NCI-H2171 treated with DMSO at 0.1 percent for 48 hours (cell line): ENCODE results near the gene ACER3.
"Not testable (repeated sequence)": the region's sequence is repeated elsewhere in the genome, so short reads cannot be mapped to it uniquely, and the experiment has no call there.

Experiments
- DNase-seq: peaks from one replicate; lab custom pipeline; 2025; lab: John Stamatoyannopoulos, UW

Gene ACER3

GRCh38 chr11:76995081-76995576 lies 134.4 kb downstream of the ACER3 start:
- no peak for DNase-seq

- DNase-seq = no peak
Measured at GRCh38 chr11:76997512-76997911, 136.8 kb downstream of the ACER3 start.

GRCh38 chr11:76999597-76999996 lies 138.9 kb downstream of the ACER3 start:
- DNase-seq = no peak

GRCh38 chr11:77001613-77002012 lies 140.9 kb downstream of the ACER3 start:
- no peak for DNase-seq

GRCh38 chr11:77002776-77003175 lies 142.1 kb downstream of the ACER3 start:
- DNase-seq = no peak

GRCh38 chr11:77003963-77004362 lies 143.2 kb downstream of the ACER3 start:
- no peak for DNase-seq

GRCh38 chr11:77009533-77010160 lies 148.9 kb downstream of the ACER3 start:
- no peak for DNase-seq

GRCh38 chr11:77014669-77015068 lies 154.0 kb downstream of the ACER3 start:
- DNase-seq = no peak

- not testable (repeated sequence) for DNase-seq
Measured at GRCh38 chr11:77018396-77018924, 157.7 kb downstream of the ACER3 start.

GRCh38 chr11:77019976-77020595 lies 159.4 kb downstream of the ACER3 start:
- DNase-seq = no peak

- DNase-seq = no peak
Measured at GRCh38 chr11:77020734-77021133, 160.0 kb downstream of the ACER3 start.

- DNase-seq = no peak
Measured at GRCh38 chr11:77024745-77025144, 164.0 kb downstream of the ACER3 start.

GRCh38 chr11:77026221-77026620 lies 165.5 kb downstream of the ACER3 start:
- no peak for DNase-seq

GRCh38 chr11:77026743-77027142 lies 166.0 kb downstream of the ACER3 start:
- DNase-seq = peak; percentile 69

GRCh38 chr11:77027275-77027674 lies 166.6 kb downstream of the ACER3 start:
- peak; percentile 76 for DNase-seq

GRCh38 chr11:77029829-77030228 lies 169.1 kb downstream of the ACER3 start:
- DNase-seq = no peak

- DNase-seq = no peak
Measured at GRCh38 chr11:77030834-77031414, 170.2 kb downstream of the ACER3 start.

- no peak for DNase-seq
Measured at GRCh38 chr11:77031599-77031998, 170.9 kb downstream of the ACER3 start.

GRCh38 chr11:77035039-77035438 lies 174.3 kb downstream of the ACER3 start:
- DNase-seq = no peak

- no peak for DNase-seq
Measured at GRCh38 chr11:77035580-77035979, 174.9 kb downstream of the ACER3 start.

- DNase-seq = no peak
Measured at GRCh38 chr11:77036398-77036797, 175.7 kb downstream of the ACER3 start.

GRCh38 chr11:77037057-77037456 lies 176.3 kb downstream of the ACER3 start:
- no peak for DNase-seq
